HEK293T (cell line): ENCODE results near the gene BTBD9.

Experiments used
- CTCF ChIA-PET: fragments of 350-600 bp; formaldehyde crosslinking; extraction: SDS; loops from one replicate; lab custom pipeline; 2021; ENCODE audit warnings: antibody characterized with exemption, inconsistent platforms; lab: Yijun Ruan, JAX
- POLR2A ChIA-PET: fragments of 350-600 bp; formaldehyde crosslinking; extraction: SDS; loops from one replicate; lab custom pipeline; 2020; ENCODE audit warnings: antibody characterized with exemption, inconsistent platforms; lab: Yijun Ruan, JAX
- DNase-seq: peaks from one replicate; pipeline ENCODE4 v3.0.0; 2012; ENCODE audit warnings: mixed read lengths; ENCODE audit errors: extremely low spot score
- ARNT ChIP-seq: fragments of 450-650 bp; IDR thresholded peaks from 2 replicates; pipeline ENCODE4 v1.6.1; 2017; ENCODE audit warnings: mild to moderate bottlenecking
- BHLHE40 ChIP-seq: fragments of 450-650 bp; IDR thresholded peaks from 2 replicates; pipeline ENCODE4 v1.6.1; 2016; ENCODE audit warnings: mild to moderate bottlenecking, moderate library complexity, borderline replicate concordance
- CTBP1 ChIP-seq: fragments of 450-650 bp; IDR thresholded peaks from 2 replicates; pipeline ENCODE4 v1.6.1; 2016; ENCODE audit warnings: borderline replicate concordance
- ELF4 ChIP-seq: fragments of 450-650 bp; IDR thresholded peaks from 2 replicates; pipeline ENCODE4 v1.6.1; 2017; ENCODE audit warnings: antibody characterized with exemption
- FOXA1 ChIP-seq: fragments of 450-650 bp; IDR thresholded peaks from 2 replicates; pipeline ENCODE4 v1.6.1; 2016; ENCODE audit warnings: mild to moderate bottlenecking
- FOXK2 ChIP-seq: fragments of 450-650 bp; IDR thresholded peaks from 2 replicates; pipeline ENCODE4 v1.6.1; 2016; ENCODE audit warnings: mild to moderate bottlenecking
- FOXM1 ChIP-seq: fragments of 450-650 bp; IDR thresholded peaks from 2 replicates; pipeline ENCODE4 v1.6.1; 2017; ENCODE audit warnings: mild to moderate bottlenecking, borderline replicate concordance
- HDGF ChIP-seq: fragments of 450-650 bp; IDR thresholded peaks from 2 replicates; pipeline ENCODE4 v1.6.1; 2017; ENCODE audit warnings: antibody characterized with exemption, borderline replicate concordance
- L3MBTL2 ChIP-seq: fragments of 450-650 bp; conservative IDR thresholded peaks from 2 replicates; pipeline ENCODE4 v1.6.1; 2016; ENCODE audit warnings: mild to moderate bottlenecking
- LEF1 ChIP-seq: fragments of 450-650 bp; IDR thresholded peaks from 2 replicates; pipeline ENCODE4 v1.6.1; 2017; ENCODE audit warnings: mild to moderate bottlenecking, borderline replicate concordance
- NFRKB ChIP-seq: fragments of 450-650 bp; IDR thresholded peaks from 2 replicates; pipeline ENCODE4 v1.6.1; 2016; ENCODE audit warnings: mild to moderate bottlenecking, moderate library complexity
- SP1 ChIP-seq: fragments of 450-650 bp; IDR thresholded peaks from 2 replicates; pipeline ENCODE4 v1.6.1; 2017
- SUZ12 ChIP-seq: fragments of 450-650 bp; IDR thresholded peaks from 2 replicates; pipeline ENCODE4 v1.6.1; 2016; ENCODE audit warnings: mild to moderate bottlenecking
- TARDBP ChIP-seq: fragments of 450-650 bp; IDR thresholded peaks from 2 replicates; pipeline ENCODE4 v1.6.1; 2016
- ZNF384 ChIP-seq: fragments of 450-650 bp; IDR thresholded peaks from 2 replicates; pipeline ENCODE4 v1.6.1; 2016
- TF ChIP-seq, protein P1 (sequence below): fragments of 450-650 bp; IDR thresholded peaks from 2 replicates; pipeline ENCODE4 v1.6.1; 2016

The BTBD9 gene

DNA sequence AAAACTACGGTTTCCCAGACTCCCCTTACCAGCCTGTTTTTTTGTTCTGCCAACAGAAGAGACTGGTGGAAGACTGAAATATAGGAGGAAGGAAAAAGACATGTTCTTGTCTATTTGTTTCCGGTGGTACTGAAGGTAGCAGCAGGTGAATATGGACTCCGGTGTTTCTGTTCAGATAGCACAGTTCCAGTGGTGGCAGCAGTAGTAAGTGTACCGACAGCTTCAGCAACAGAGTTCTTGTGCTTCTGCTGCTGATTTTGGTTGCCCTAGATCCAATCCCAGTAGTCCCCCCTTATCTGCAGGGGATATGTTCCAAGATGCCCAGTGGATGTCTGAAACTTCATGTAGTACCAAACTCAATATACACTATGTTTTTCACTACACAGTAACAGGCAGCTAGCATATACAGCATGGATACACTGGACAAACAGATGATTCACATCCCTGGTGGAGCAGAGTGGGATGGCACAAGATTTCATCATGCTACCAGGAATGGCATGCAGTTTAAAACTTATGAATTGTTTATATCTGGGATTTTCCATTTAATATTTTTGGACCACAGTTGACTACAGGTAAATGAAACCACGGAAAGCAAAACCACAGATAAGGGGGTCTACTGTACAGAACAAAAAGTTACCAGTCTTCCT is 301.8 kb downstream of the BTBD9 start:
- CTCF ChIA-PET: no interaction called here

DNA sequence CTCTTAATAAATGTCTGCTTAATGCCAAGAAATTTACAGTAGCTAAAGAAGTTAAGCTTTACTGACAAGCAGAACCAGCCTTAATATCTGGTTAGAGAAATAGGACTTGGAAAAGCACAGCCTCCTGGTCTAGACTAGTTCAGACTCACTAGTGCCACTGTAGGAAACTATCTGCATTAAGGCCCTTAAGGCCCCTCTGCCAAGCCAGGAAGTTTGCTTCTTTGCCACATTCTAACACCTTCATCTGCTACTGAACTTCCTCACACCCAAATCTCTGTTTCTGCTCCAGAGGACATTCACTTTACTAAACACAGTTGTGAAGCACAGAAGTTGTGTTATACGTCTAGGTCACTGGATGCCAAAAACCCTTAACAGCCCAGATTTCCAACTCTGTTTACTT is 302.8 kb downstream of the BTBD9 start:
- TF ChIP-seq FOXA1 (no peak), ZNF384 (no peak), CTBP1 (no peak), FOXK2 (no peak), L3MBTL2 (no peak), SP1 (no peak), ARNT (no peak), FOXM1 (no peak), TARDBP (no peak), HDGF (no peak), LEF1 (no peak)
- ChIA-PET POLR2A (no interaction called here), CTCF (interaction anchor here (0.7 kb wide), 1 partner anchor 10 kb away, joined by 3 read pairs; no protein-coding TSS in a partner anchor)
- DNase-seq: no peak

More for the DNA sequence above, 301.8 kb downstream of the BTBD9 start:
- DNase-seq: no peak
- POLR2A ChIA-PET: no interaction called here
- TF ChIP-seq BHLHE40 (no peak), SP1 (no peak), NFRKB (no peak), FOXM1 (no peak), CTBP1 (no peak), LEF1 (no peak), SUZ12 (no peak), FOXK2 (no peak)

DNA sequence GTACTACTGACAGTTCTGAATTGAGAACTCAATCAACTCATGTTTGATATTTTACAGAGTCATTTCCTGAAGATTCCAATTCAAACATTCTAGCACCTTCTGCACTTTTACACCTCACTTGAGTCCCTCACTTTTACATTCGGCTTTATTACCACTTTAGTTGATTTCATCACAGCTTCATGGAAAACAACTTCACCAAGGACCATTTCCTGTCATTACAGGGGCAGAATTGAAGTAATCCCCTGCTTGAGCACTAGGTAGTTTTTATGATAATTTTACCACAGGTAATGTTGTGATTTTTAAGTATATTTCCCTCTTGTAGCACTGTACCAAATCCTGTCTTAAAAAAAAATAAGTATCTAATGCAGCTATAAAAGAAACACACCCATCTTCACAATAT is 312.9 kb downstream of the BTBD9 start:
- no peak for TF ChIP-seq SP1
- TF ChIP-seq FOXM1: no peak
- no peak for TF ChIP-seq NFRKB
- no peak for TF ChIP-seq ARNT
- no peak for TF ChIP-seq FOXA1
- DNase-seq: no peak
- POLR2A ChIA-PET: interaction anchor here (0.8 kb wide), 1 partner anchor 533 kb away, joined by 3 read pairs; no protein-coding TSS in a partner anchor
- CTCF ChIA-PET: interaction anchor here (0.6 kb wide), 1 partner anchor 10 kb away, joined by 3 read pairs; no protein-coding TSS in a partner anchor

DNA sequence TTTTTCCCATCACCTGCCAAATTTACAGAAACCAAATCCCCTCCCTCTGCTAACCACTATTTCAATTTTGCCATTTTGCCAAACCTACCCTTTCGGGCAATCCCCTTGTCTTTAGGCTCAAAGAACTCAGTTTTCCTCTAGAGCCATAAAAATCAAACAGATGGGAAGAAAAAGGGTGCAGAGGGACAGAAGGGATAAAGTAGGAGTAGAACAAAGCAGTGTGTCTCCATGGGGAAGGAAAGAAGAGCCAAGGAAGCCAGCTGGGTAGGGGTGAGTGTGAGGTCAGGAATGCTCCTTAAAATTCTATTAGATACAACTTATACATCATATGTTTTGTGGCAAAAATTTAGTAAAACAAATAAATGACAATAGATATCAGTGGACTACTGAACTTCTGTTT is 316.5 kb downstream of the BTBD9 start:
- DNase-seq: no peak
- POLR2A ChIA-PET: interaction anchor here (0.5 kb wide), 1 partner anchor 287 kb away, joined by 3 read pairs; no protein-coding TSS in a partner anchor

DNA sequence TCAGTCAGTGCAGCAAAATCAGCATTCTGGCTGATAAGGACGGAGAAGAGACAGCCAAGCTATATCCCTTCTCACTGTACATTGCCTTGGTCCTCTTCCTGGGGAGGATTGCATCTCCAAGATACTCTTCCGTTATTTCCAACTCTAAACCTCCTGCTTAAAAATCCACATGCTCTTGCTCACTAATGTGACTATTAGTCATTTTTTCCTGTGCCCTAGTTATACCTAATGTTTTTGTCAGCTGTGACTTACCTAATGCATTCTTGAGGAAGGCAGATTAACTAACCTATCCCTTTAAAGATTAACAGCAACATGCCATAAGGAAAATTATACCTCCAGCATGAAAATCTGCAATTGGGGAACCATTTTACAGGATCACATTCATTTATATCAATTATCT is 317.6 kb downstream of the BTBD9 start:
- no peak for TF ChIP-seq SP1
- ChIA-PET POLR2A (no interaction called here), CTCF (no interaction called here)
- no peak for DNase-seq

More for the DNA sequence above, 316.5 kb downstream of the BTBD9 start:
- CTCF ChIA-PET: no interaction called here
- TF ChIP-seq L3MBTL2: no peak
- TF ChIP-seq TARDBP: no peak
- no peak for TF ChIP-seq NFRKB
- TF ChIP-seq HDGF: no peak
- TF ChIP-seq ELF4: no peak
- no peak for TF ChIP-seq SP1
- TF ChIP-seq, protein P1, sequence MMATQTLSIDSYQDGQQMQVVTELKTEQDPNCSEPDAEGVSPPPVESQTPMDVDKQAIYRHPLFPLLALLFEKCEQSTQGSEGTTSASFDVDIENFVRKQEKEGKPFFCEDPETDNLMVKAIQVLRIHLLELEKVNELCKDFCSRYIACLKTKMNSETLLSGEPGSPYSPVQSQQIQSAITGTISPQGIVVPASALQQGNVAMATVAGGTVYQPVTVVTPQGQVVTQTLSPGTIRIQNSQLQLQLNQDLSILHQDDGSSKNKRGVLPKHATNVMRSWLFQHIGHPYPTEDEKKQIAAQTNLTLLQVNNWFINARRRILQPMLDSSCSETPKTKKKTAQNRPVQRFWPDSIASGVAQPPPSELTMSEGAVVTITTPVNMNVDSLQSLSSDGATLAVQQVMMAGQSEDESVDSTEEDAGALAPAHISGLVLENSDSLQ: no peak
- no peak for TF ChIP-seq FOXK2
- TF ChIP-seq SUZ12: no peak
- TF ChIP-seq FOXM1: no peak
- TF ChIP-seq ZNF384: no peak
- no peak for TF ChIP-seq BHLHE40
- TF ChIP-seq CTBP1: no peak
- no peak for TF ChIP-seq LEF1
- TF ChIP-seq ARNT: no peak
- no peak for TF ChIP-seq FOXA1

DNA sequence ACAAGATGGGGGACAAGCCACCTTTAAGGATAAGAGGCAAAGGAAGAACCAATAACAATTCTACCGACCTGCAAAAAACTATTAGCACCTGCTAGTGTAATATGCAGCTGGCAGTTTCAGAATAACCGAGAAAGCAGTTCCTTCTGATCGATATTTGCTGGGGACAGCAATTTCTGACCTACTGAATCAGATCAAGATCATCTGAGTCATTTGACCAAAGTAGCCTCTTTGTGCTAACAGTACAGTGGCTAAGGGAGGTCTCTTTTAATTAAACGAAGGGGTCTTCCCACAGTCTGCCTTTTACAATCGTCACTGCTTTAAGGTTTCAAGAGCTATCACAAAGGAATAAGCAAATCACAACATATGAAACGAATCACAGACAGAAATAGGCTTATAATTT is 318.9 kb downstream of the BTBD9 start:
- CTCF ChIA-PET: no interaction called here
- DNase-seq: no peak
- TF ChIP-seq FOXM1: no peak
- no peak for TF ChIP-seq ELF4
- no peak for TF ChIP-seq SUZ12
- no peak for TF ChIP-seq SP1
- TF ChIP-seq L3MBTL2: no peak
- POLR2A ChIA-PET: no interaction called here

DNA sequence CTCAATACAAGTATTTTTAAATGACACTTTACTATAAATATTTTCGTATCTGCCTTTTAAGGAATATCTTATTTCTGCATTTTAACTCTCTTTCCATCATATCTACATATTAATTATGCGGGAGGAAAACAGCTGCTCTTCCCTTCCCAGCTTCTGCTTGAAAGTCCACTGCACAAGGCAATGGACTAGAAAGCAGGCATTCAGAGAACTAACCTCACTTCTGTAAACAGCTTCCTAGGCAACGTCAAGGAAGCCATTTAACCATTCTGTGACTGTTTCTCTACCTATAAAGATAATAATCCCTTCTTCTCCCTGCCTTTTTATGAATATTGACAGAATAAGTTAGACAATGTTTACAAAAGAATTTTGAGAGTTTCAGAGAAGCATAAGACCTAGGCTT is 319.4 kb downstream of the BTBD9 start:
- ChIA-PET POLR2A (no interaction called here), CTCF (no interaction called here)
- DNase-seq: no peak
- TF ChIP-seq SUZ12: no peak
- no peak for TF ChIP-seq TARDBP
- TF ChIP-seq FOXK2: no peak
- TF ChIP-seq L3MBTL2: no peak
- TF ChIP-seq FOXA1: no peak
- no peak for TF ChIP-seq NFRKB
- no peak for TF ChIP-seq ZNF384

DNA sequence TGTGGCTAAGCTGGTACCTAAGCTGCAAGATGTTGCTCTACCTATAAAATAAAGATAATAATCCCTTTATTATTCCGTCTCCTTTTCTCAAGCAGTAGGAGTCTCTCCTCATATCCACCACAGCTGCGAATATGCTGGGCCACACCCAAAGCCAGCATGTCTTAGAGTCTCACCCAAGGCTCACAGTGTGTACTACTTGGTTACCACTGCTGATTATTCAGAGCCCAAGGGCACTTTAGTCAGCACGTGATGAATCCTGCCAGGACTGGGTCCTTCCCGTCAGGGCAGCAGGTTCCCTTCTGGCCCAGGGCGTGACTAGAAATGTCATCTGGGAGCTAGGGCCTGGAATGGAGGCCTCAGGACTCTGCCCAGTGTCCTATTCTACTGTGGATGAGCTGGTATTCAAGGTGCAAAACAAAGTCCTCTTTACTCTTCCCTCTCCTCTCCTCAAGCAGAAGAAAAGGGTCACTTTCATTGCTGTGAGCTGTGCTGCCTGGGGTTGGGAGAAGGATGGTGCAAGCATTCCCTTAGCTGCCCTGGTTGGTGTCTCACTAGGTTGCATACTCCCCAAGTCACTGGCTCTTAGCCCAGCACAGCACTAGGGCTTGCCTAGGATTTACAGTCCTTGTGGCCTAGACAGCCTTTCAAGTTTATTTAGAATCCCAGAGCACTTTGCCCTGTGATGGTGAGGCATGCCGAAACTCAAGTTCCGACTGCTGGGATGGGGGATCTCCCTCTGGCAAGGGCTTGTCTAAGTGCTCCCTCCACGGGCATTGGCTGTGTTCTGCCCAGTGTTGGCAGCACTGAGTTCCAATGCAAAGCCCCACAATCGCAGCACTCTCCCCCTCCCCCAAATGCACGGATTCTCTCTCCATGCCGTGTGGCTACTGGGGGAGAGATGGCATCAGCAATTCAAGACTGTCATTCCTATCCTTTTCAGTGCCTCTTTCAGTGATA is 320.2 kb downstream of the BTBD9 start:
- DNase-seq: no peak
- no peak for TF ChIP-seq TARDBP
- no peak for TF ChIP-seq LEF1
- TF ChIP-seq HDGF: no peak
- no peak for TF ChIP-seq FOXA1
- no peak for TF ChIP-seq NFRKB
- TF ChIP-seq FOXK2: no peak
- no peak for TF ChIP-seq BHLHE40
- no peak for TF ChIP-seq SUZ12
- no peak for TF ChIP-seq ZNF384
- TF ChIP-seq L3MBTL2: no peak
- no peak for TF ChIP-seq ELF4
- no peak for TF ChIP-seq CTBP1
- no peak for TF ChIP-seq SP1
- no peak for TF ChIP-seq FOXM1
- no peak for TF ChIP-seq ARNT
- TF ChIP-seq, protein P1: no peak
- POLR2A ChIA-PET: no interaction called here
- CTCF ChIA-PET: no interaction called here
